ENCODE results near the gene DEAF1.

The DEAF1 gene

GRCh38 chr11:678297-678696, 16.7 kb downstream of the DEAF1 start:
- ChIA-PET POLR2A (no interaction called here), CTCF (interaction anchor here (1.7 kb wide), 1 partner anchor 69 kb away, joined by 3 read pairs; the partner anchor contains the start of gene TALDO1)
- DNase-seq (ENCODE audit: low read depth, low spot score): no peak
- no peak for TF ChIP-seq CTCF (IDR thresholded peaks at IDR 0.05; ENCODE audit: insufficient read depth, low read length, missing control alignments)
- H3K4me3 ChIP-seq (ENCODE audit: low read depth, low read length): no peak overlapping the region

GRCh38 chr11:674406-674805, 20.6 kb downstream of the DEAF1 start:
- no peak for DNase-seq (ENCODE audit: low read depth, low spot score)
- CTCF ChIA-PET: interaction anchor here (1.0 to 1.5 kb wide), 4 partner anchors 7 to 49 kb away, joined by 3 to 4 read pairs (median 4); no protein-coding TSS in a partner anchor
- POLR2A ChIA-PET: no interaction called here
- no peak overlapping the region for H3K4me3 ChIP-seq (ENCODE audit: low read depth, low read length)
- no peak for TF ChIP-seq CTCF (IDR thresholded peaks at IDR 0.05; ENCODE audit: insufficient read depth, low read length, missing control alignments)

- no peak overlapping the region for H3K4me3 ChIP-seq (ENCODE audit: low read depth, low read length)
- DNase-seq (ENCODE audit: low read depth, low spot score): no peak
- POLR2A ChIA-PET: no interaction called here
- CTCF ChIA-PET: interaction anchor here (1.0 to 1.5 kb wide), 2 partner anchors 10 to 49 kb away, joined by 4 read pairs; no protein-coding TSS in a partner anchor
- TF ChIP-seq CTCF (IDR thresholded peaks at IDR 0.05; ENCODE audit: insufficient read depth, low read length, missing control alignments): no peak
Observed at GRCh38 chr11:673866-674265, 21.2 kb downstream of the DEAF1 start.

- ChIA-PET CTCF (interaction anchor here (1.2 to 2.2 kb wide), 4 partner anchors 16 to 57 kb away, joined by 3 to 7 read pairs (median 4); no protein-coding TSS in a partner anchor), POLR2A (no interaction called here)
- H3K4me3 ChIP-seq (ENCODE audit: low read depth, low read length): no peak overlapping the region
- TF ChIP-seq CTCF (IDR thresholded peaks at IDR 0.05; ENCODE audit: insufficient read depth, low read length, missing control alignments): no peak
- DNase-seq (ENCODE audit: low read depth, low spot score): peak; percentile 17
Observed at GRCh38 chr11:665704-666281, 29.2 kb downstream of the DEAF1 start.

- ChIA-PET POLR2A (no interaction called here), CTCF (interaction anchor here (0.9 to 2.2 kb wide), 5 partner anchors 10 to 58 kb away, joined by 3 to 7 read pairs (median 3); no protein-coding TSS in a partner anchor)
- DNase-seq (ENCODE audit: low read depth, low spot score): no peak
- no peak overlapping the region for H3K4me3 ChIP-seq (ENCODE audit: low read depth, low read length)
- no peak for TF ChIP-seq CTCF (IDR thresholded peaks at IDR 0.05; ENCODE audit: insufficient read depth, low read length, missing control alignments)
Observed at GRCh38 chr11:665062-665703, 29.8 kb downstream of the DEAF1 start.

GRCh38 chr11:662689-663274, 32.2 kb downstream of the DEAF1 start:
- CTCF ChIA-PET: interaction anchor here (0.6 to 2.9 kb wide), 11 partner anchors 10 to 91 kb away, joined by 3 to 22 read pairs (median 3); partner anchors contain the start of genes DEAF1 and TMEM80
- no peak overlapping the region for H3K4me3 ChIP-seq (ENCODE audit: low read depth, low read length)
- POLR2A ChIA-PET: no interaction called here
- TF ChIP-seq CTCF (IDR thresholded peaks at IDR 0.05; ENCODE audit: insufficient read depth, low read length, missing control alignments): peak; percentile 86
- DNase-seq (ENCODE audit: low read depth, low spot score): no peak
